Hepatocyte (in vitro differentiated cells): ENCODE measurements around the gene FARP1. TPM values are rescaled to one million over a fixed set of nuclear protein-coding genes. Genes with fewer than 3 reads are reported as not detected.

Experiments used
- DNase-seq: peaks from one replicate; pipeline ENCODE4 v3.0.0-alpha.2; 2016; ENCODE audit warnings: low spot score
- H2AFZ ChIP-seq: fragments of 200-600 bp; sonication (generic); 2 replicates; pipeline ENCODE4 v1.6.0; 2016; ENCODE audit warnings: antibody characterized with exemption, mild to moderate bottlenecking
- H3K27ac ChIP-seq: fragments of 200-600 bp; sonication (generic); 2 replicates; pipeline ENCODE4 v1.5.1; 2016; ENCODE audit warnings: mild to moderate bottlenecking
- H3K27me3 ChIP-seq: fragments of 200-600 bp; sonication (generic); 2 replicates; pipeline ENCODE4 v1.6.1; 2016
- H3K36me3 ChIP-seq: fragments of 200-600 bp; sonication (generic); replicated peaks from 2 replicates; pipeline ENCODE4 v1.5.1; 2016; ENCODE audit warnings: low read depth; ENCODE audit not compliant: insufficient read depth
- H3K4me1 ChIP-seq: fragments of 200-600 bp; sonication (generic); 2 replicates; pipeline ENCODE4 v1.5.1; 2016; ENCODE audit warnings: mild to moderate bottlenecking, moderate library complexity; ENCODE audit not compliant: insufficient read depth
- H3K4me2 ChIP-seq: fragments of 200-600 bp; sonication (generic); 2 replicates; pipeline ENCODE4 v1.6.0; 2016
- H3K4me3 ChIP-seq: fragments of 200-600 bp; sonication (generic); 2 replicates; pipeline ENCODE4 v1.5.1; 2016; ENCODE audit warnings: mild to moderate bottlenecking
- H3K79me2 ChIP-seq: fragments of 200-600 bp; sonication (generic); 2 replicates; pipeline ENCODE4 v1.6.0; 2017; ENCODE audit warnings: mild to moderate bottlenecking
- H3K9me2 ChIP-seq: fragments of 200-600 bp; sonication (generic); replicated peaks from 2 replicates; pipeline ENCODE4 v1.6.0; 2017; ENCODE audit warnings: mild to moderate bottlenecking; ENCODE audit not compliant: insufficient read depth
- H3K9me3 ChIP-seq: fragments of 200-600 bp; sonication (generic); 2 replicates; pipeline ENCODE4 v1.5.1; 2016; ENCODE audit warnings: low read depth, mild to moderate bottlenecking
- H4K20me1 ChIP-seq: fragments of 200-600 bp; sonication (generic); 2 replicates; pipeline ENCODE4 v1.6.0; 2016; ENCODE audit warnings: mild to moderate bottlenecking; ENCODE audit not compliant: insufficient read depth, poor library complexity, severe bottlenecking
- EZH2 ChIP-seq: fragments of 200-600 bp; sonication (generic); IDR thresholded peaks from 2 replicates; pipeline ENCODE4 v1.6.1; 2016; ENCODE audit warnings: antibody characterized with exemption, mild to moderate bottlenecking, borderline replicate concordance
- EZH2phosphoT487 ChIP-seq: fragments of 200-600 bp; sonication (generic); IDR thresholded peaks from one replicate; pipeline ENCODE4 v1.6.1; 2018; ENCODE audit warnings: antibody characterized with exemption, mild to moderate bottlenecking, low read depth, moderate library complexity; ENCODE audit not compliant: unreplicated experiment, severe bottlenecking
- WGBS: methylation state at CpG from one replicate; pipeline ENCODE4 v1.1.6; 2016; ENCODE audit warnings: low lambda C conversion rate; ENCODE audit errors: missing lambda C conversion rate; 5-methylcytosine and 5-hydroxymethylcytosine counted together
- polyA plus RNA-seq: library from polyadenylated mRNA; unstranded; fragments of >200 nt; fragmentation: Nextera tagmentation; extraction: Ambion mirVana; gene quantifications from 2 replicates; pipeline ENCODE4 v1.2.1, GENCODE V29; 2016
- total RNA-seq: library from RNA; depleted of rRNA; stranded (reverse); fragments of >200 nt; gene quantifications from 2 replicates; pipeline ENCODE4 v1.2.3, GENCODE V29; 2014
- TF ChIP-seq, protein P1 (sequence below): fragments of 200-600 bp; sonication (generic); IDR thresholded peaks from 2 replicates; pipeline ENCODE4 v1.5.1; 2016; ENCODE audit warnings: antibody characterized with exemption, mild to moderate bottlenecking; ENCODE audit not compliant: poor library complexity

FARP1 gene
- total and polyA plus RNA-seq, 2 experiments from 2014 or later, result 35.5 to 68.7 TPM

DNA sequence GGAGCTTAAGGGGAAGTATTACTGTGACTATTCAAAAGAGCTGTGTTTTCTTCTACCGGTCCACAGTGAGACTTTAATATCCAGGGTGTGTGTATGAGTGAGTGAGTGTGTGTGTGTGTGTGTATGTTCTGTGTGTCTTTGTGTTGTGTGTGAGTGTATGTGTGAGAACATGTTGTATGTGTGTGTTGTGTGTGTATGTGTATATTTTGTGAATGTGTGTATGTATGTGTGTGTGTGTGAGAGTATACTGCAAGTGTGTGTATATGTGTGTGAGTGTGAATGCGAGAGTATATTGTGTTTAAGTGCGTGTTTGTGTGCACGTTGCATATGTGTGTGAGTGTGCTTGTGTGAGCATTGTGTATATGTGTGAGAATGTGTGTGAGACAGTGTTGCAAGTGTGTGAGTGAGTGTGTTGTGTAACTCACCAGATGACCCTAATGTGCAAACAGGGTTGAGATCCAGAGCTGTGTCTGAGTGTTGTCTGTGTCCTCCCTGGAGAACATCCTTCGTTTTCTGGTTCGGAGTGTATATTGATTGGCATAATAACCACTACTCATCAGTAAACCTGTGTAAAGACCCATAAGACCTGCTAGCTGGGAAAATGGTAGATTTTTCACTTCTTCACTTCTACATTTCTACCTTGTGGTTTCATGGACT lies 135.3 kb downstream of the FARP1 start:
- Histone ChIP-seq H3K79me2 (peaks cover 89% of the 10 kb centered on the region), H3K27ac (no peak overlapping the region), H4K20me1 (no peaks in the 10 kb centered on the region)

DNA sequence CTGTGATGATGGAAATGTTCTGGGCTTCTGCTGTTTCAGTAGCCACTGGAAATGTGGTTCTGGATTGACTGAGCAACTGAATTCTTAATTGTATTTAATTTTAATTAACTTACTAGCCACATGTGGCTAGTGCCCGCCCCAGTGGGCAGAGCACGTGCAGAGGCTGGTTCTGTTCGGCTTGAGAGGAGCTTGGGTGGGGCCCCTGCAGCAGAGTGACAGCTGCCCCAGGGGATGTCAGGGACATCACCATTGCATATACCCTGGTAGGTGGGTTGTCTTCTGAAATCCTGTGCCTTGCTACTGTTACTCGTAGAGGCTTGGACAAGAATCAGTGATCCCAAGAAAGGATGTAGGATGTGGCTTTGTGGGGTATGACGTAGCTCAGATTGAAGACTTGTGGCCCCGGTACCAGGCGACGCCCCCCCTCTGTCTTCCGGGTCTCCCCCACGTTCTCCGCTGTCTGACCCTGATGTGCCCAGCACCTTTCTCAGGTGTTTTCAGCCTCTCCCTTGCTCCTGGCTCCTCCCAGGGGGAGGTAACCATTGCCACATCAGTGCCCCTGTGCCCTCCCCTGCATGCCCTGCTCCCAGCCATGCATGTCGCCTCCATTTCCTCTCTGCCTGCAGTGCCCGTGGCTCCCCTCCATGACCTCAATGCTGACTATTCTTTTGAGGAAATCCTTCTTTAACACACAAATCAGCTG lies 136.7 kb downstream of the FARP1 start:
- H3K27me3 ChIP-seq, result no peaks in the 10 kb centered on the region
- H3K4me3 ChIP-seq, result no peak overlapping the region
- no peaks in the 10 kb centered on the region for H4K20me1 ChIP-seq
- H2AFZ ChIP-seq, result no peak overlapping the region
- WGBS, result over 99% methylated on average over 11 of the region's 13 CpGs
- no peaks in the 10 kb centered on the region for H3K36me3 ChIP-seq
- peaks cover 94% of the 10 kb centered on the region for H3K79me2 ChIP-seq
- no peaks in the 10 kb centered on the region for H3K9me2 ChIP-seq
- no peaks in the 10 kb centered on the region for H3K9me3 ChIP-seq
- no peak overlapping the region for H3K27ac ChIP-seq
- H3K4me1 ChIP-seq, result peaks cover 21% of the 10 kb centered on the region
- H3K4me2 ChIP-seq, result no peak overlapping the region
- no peak for TF ChIP-seq EZH2
- no peak for TF ChIP-seq EZH2phosphoT487
- TF ChIP-seq, protein P1, sequence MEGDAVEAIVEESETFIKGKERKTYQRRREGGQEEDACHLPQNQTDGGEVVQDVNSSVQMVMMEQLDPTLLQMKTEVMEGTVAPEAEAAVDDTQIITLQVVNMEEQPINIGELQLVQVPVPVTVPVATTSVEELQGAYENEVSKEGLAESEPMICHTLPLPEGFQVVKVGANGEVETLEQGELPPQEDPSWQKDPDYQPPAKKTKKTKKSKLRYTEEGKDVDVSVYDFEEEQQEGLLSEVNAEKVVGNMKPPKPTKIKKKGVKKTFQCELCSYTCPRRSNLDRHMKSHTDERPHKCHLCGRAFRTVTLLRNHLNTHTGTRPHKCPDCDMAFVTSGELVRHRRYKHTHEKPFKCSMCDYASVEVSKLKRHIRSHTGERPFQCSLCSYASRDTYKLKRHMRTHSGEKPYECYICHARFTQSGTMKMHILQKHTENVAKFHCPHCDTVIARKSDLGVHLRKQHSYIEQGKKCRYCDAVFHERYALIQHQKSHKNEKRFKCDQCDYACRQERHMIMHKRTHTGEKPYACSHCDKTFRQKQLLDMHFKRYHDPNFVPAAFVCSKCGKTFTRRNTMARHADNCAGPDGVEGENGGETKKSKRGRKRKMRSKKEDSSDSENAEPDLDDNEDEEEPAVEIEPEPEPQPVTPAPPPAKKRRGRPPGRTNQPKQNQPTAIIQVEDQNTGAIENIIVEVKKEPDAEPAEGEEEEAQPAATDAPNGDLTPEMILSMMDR, result no peak
- no peak for DNase-seq

More for the DNA sequence above, 135.3 kb downstream of the FARP1 start:
- Histone ChIP-seq H3K4me2 (no peak overlapping the region), H3K4me3 (no peak overlapping the region), H3K27me3 (no peaks in the 10 kb centered on the region), H3K9me2 (no peaks in the 10 kb centered on the region), H3K36me3 (no peaks in the 10 kb centered on the region), H2AFZ (no peak overlapping the region), H3K4me1 (peaks cover 35% of the 10 kb centered on the region), H3K9me3 (no peaks in the 10 kb centered on the region)
- no peak for DNase-seq
- 88% methylated on average over 6 of the region's 6 CpGs for WGBS
- TF ChIP-seq EZH2phosphoT487 (no peak), EZH2 (no peak)
- TF ChIP-seq, protein P1, result no peak

DNA sequence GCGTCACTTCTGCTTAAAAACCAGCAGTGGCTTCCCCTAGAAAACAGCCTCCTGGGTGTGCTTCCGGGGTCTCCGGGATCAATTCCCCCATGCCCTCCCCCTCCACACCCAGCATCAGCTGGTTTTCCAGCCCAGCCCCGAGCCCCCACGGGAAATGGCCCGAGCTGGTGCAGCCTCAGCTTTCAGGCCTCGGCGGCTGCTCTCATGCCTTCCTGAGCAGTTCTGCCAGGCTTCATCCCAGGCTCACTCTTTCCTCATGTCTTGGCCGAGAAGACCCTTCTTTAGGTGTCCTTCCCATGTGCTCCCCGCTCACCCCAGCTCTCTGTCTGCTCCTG lies 137.2 kb downstream of the FARP1 start:
- TF ChIP-seq, protein P1, result no peak
- no peak for TF ChIP-seq EZH2phosphoT487
- TF ChIP-seq EZH2, result no peak
- no peak for DNase-seq
- Histone ChIP-seq H3K27me3 (no peaks in the 10 kb centered on the region), H2AFZ (no peak overlapping the region), H3K79me2 (peaks cover 94% of the 10 kb centered on the region), H3K4me1 (peaks cover 16% of the 10 kb centered on the region), H3K9me3 (no peaks in the 10 kb centered on the region), H3K27ac (no peak overlapping the region), H3K4me3 (no peak overlapping the region), H3K36me3 (no peaks in the 10 kb centered on the region), H3K9me2 (no peaks in the 10 kb centered on the region), H4K20me1 (no peaks in the 10 kb centered on the region), H3K4me2 (no peak overlapping the region)
- WGBS, result 88% methylated on average over 10 of the region's 10 CpGs
